Aorta (tissue), 5 donors: Measurements from ENCODE around the gene RELCH. TPM values are rescaled to one million over a fixed set of nuclear protein-coding genes. Genes with fewer than 3 reads are reported as not detected.

Experiments used
- ATAC-seq: fragments of 200-7000 bp; cut with Tn5 transposase; one replicate; pipeline ENCODE4 v1.9.1; 2022; ENCODE audit warnings: moderate library complexity; ENCODE audit not compliant: low FRiP score
- DNase-seq, 2 donors: peaks; one replicate each; pipeline ENCODE4 v3.0.0-alpha.2; 2020
- H3K27ac ChIP-seq, 2 donors: one replicate each; pipeline ENCODE4 v1.5.1; 2013; ENCODE audit warnings: low read length in 2 of 2, mild to moderate bottlenecking in 2 of 2, moderate library complexity in 2 of 2, control low read depth in 1 of 2, inconsistent platforms in 1 of 2, low read depth in 1 of 2
- H3K27me3 ChIP-seq, 2 donors: one replicate each; pipeline ENCODE4 v1.6.1; 2013; ENCODE audit warnings: control low read depth in 1 of 2, low read length in 1 of 2, mild to moderate bottlenecking in 1 of 2, moderate library complexity in 1 of 2; ENCODE audit not compliant: insufficient read depth in 2 of 2, control insufficient read depth in 1 of 2
- H3K36me3 ChIP-seq, 2 donors: one replicate each; pipeline ENCODE4 v1.6.1; 2013; ENCODE audit warnings: control low read depth in 1 of 2, low read length in 1 of 2, mild to moderate bottlenecking in 1 of 2; ENCODE audit not compliant: insufficient read depth in 2 of 2, control insufficient read depth in 1 of 2
- H3K4me1 ChIP-seq, 2 donors: one replicate each; pipeline ENCODE4 v1.6.1; 2013; ENCODE audit warnings: low read length in 2 of 2, control low read depth in 1 of 2, mild to moderate bottlenecking in 1 of 2, moderate library complexity in 1 of 2; ENCODE audit not compliant: insufficient read depth in 2 of 2, control insufficient read depth in 1 of 2
- H3K4me3 ChIP-seq, 2 donors: one replicate each; pipeline ENCODE4 v1.5.1; 2013; ENCODE audit warnings: low read length in 2 of 2, control low read depth in 1 of 2, mild to moderate bottlenecking in 1 of 2
- H3K9me3 ChIP-seq: one replicate; pipeline ENCODE4 v1.6.1; 2013; ENCODE audit warnings: mild to moderate bottlenecking, low read length; ENCODE audit not compliant: control insufficient read depth
- WGBS, 2 donors: extraction: QIAGEN DNeasy Blood & Tissue Kit; methylation state at CpG; one replicate each; pipeline ENCODE4 v1.1.7; 2013; 5-methylcytosine and 5-hydroxymethylcytosine counted together
- intact Hi-C, 2 donors: fragments of 100-400 bp; cut with DNase I; formaldehyde crosslinking; loops; one replicate each; pipeline versions ENCODE4 v1.14.2 to v1.15.0; 2022
- polyA plus RNA-seq, 2 donors: library from polyadenylated mRNA; stranded (reverse); fragments of 200-250 nt; gene quantifications; one replicate each; pipeline ENCODE4 v1.2.3, GENCODE V29; 2013
- total RNA-seq, 2 donors: library from RNA; stranded (reverse); fragmentation: NEBNext Ultra II Directional; extraction: Animal tissue kit (Norgen Biotek cat#: 25700); gene quantifications; one replicate each; pipeline ENCODE4 v1.2.1, GENCODE V29; 2021
- donor health status: healthy with polysubstance abuse.
- donor health status: Bipolar disorder and iron deficiency.
- donor health status: DM: no; HTN: no; CAD: no.
- donor health status: DM: no; HTN: no; CAD: no.
- donor health status: DM: yes; HTN: yes; CAD: no.

Gene RELCH
- total and polyA plus RNA-seq, 4 donors = 1.8 to 40.7 (median 21.9) TPM

DNA sequence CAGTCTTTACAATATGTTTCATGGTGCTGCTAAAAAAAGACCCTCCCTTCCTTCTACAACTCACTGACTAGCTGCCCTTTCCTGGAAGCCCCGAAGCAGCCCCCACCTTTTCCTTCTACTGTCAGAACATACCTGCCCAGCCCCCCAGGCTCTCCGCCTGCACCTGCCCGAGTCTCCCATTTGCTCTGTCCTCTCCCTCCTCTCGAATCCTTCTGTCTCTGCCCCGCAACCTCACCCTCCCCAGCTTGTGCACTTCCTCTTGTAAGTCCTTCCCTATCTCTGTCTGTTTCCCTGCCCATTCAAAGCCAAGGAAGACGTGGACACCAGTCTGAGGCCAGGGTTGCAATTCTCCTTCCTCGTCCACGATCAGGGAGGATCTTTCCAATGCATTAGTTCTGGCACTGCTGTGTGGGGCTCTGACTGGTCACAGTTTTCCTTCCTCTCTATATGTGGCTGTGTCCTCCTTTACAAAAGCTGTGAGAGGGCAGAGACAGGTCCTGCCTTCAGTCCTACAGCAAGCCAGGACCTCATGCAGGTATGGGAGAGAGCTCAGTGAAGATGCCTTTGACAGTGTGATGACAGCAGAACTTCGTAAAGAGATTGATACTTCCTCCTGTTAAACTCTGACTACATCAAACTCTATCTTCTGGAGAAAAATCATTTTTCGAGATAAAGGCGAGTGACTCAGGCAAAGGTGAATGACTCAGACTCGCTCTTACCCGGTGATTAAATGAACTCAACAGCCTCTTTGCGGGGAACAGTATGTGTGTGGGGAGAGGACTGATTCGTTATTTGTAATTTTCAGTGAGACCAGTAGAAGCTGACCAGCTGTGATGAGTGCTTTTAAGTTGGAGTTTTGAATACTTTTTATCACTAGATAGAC lies 152.3 kb downstream of the RELCH start:
- Histone ChIP-seq H3K36me3 (no peaks in the 10 kb centered on the region), H3K4me3 (no peak overlapping the region), H3K27ac (no peak overlapping the region), H3K4me1 (no peaks in the 10 kb centered on the region), H3K9me3 (no peaks in the 10 kb centered on the region), H3K27me3 (no peaks in the 10 kb centered on the region)
- 69 to 70% methylated on average over 15 of the region's 15 CpGs for WGBS, 2 donors
- intact Hi-C loops = no loop called here
- DNase-seq (peak in 1 of 2 donors; percentile 56), ATAC-seq (peak; percentile 11)

DNA sequence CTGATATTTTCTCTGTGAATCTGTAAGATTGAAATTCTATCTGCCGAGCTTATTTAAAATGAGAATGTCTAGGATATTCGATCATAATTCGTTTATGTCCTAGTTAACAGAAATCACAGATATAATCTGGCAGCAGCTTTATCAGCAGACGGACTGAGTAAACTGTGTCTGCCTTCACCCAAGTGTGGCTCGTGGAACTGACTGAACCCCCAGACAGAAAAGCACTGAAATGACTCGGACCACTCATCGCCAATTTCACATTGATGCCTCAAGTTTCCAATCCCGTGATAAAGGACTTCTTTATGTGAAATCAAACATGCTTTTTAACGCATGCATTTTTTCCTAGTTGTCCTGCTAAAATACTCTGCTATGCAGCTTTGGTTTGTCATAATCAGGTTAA lies 153.9 kb downstream of the RELCH start:
- H3K4me1 ChIP-seq = no peaks in the 10 kb centered on the region
- 71 to 74% methylated on average over 9 of the region's 9 CpGs for WGBS, 2 donors
- ATAC-seq = no peak

DNA sequence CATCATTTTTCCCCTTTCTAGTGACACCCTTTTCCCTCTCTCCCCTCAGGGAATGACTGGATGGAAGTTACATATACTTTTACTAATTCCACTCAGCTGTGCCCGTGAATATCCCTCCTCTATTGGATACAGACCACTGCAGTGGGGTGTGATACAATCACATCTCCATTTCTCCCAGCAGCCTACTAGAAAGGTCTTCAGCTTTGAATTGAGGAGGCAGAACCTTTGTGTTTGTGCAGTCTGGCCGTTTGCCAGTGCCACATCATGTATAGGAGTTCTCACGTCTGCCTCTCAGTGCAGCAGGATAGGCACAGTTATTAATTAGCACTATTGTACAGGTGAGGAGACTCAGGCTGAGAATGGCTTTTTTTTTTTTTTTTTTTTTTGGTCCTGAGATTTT lies 154.4 kb downstream of the RELCH start:
- no peak overlapping the region for H3K4me3 ChIP-seq
- H3K27ac ChIP-seq = no peak overlapping the region
- no peaks in the 10 kb centered on the region for H3K27me3 ChIP-seq
- no peaks in the 10 kb centered on the region for H3K9me3 ChIP-seq
- intact Hi-C loops = no loop called here
- ATAC-seq (no peak), DNase-seq (no peak)
- H3K36me3 ChIP-seq = no peaks in the 10 kb centered on the region
- WGBS, 2 donors = 54 to 59% methylated on average over 3 of the region's 3 CpGs
- H3K4me1 ChIP-seq = no peaks in the 10 kb centered on the region

More for the DNA sequence above, 153.9 kb downstream of the RELCH start:
- Histone ChIP-seq H3K9me3 (no peaks in the 10 kb centered on the region), H3K36me3 (no peaks in the 10 kb centered on the region), H3K27me3 (no peaks in the 10 kb centered on the region), H3K27ac (no peak overlapping the region), H3K4me3 (no peak overlapping the region)
- intact Hi-C loops = no loop called here
- DNase-seq = no peak

DNA sequence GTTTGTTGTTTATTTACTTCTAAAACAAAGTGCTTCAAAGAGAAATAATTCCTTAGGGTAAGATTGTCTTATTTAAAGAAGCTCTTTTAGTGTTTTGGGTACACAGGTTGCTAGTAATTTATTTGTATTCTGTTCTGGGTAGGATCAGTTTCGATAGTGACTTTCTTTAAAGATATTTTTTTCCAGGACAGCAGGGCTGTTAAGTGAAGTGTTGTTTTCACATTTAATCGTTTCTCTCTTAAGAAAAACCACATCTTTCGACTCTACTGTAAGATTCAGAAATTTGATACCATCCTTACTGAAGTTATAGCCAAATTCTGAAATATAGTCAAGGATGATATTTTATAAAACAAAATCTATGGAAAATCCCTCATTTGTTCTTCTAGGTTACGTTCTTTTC lies 155.8 kb downstream of the RELCH start:
- H3K27ac ChIP-seq = no peak overlapping the region
- ATAC-seq (no peak), DNase-seq (no peak)
- H3K27me3 ChIP-seq = no peaks in the 10 kb centered on the region
- H3K4me3 ChIP-seq = no peak overlapping the region
- intact Hi-C loops = no loop called here
- WGBS, 2 donors = 84 to 85% methylated on average over 4 of the region's 4 CpGs
- H3K4me1 ChIP-seq = no peaks in the 10 kb centered on the region
- no peaks in the 10 kb centered on the region for H3K9me3 ChIP-seq
- H3K36me3 ChIP-seq = no peaks in the 10 kb centered on the region

DNA sequence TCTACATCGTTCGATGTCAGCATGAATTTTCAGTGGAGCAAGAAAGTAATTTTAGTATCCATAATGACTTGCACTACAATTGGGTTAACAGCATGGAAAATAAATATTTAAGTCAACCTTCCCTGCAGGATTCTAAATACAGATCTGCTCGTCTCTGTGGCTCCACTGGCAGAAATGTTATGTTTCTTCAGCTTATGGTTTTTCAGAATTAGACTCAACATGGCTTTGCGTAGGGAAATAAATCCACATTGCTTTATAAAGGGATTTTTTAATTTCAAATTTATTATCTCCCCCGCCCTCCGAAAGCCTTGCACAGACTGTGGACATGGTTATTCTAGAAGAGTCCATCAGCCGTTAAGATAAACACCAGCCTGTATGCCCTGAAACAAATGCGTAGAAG lies 156.3 kb downstream of the RELCH start:
- 72 to 81% methylated on average over 8 of the region's 8 CpGs for WGBS, 2 donors
- Histone ChIP-seq H3K36me3 (no peaks in the 10 kb centered on the region), H3K4me3 (no peak overlapping the region), H3K4me1 (no peaks in the 10 kb centered on the region), H3K27me3 (no peaks in the 10 kb centered on the region), H3K9me3 (no peaks in the 10 kb centered on the region), H3K27ac (no peak overlapping the region)
- intact Hi-C loops = no loop called here
- ATAC-seq = no peak
- DNase-seq = no peak

DNA sequence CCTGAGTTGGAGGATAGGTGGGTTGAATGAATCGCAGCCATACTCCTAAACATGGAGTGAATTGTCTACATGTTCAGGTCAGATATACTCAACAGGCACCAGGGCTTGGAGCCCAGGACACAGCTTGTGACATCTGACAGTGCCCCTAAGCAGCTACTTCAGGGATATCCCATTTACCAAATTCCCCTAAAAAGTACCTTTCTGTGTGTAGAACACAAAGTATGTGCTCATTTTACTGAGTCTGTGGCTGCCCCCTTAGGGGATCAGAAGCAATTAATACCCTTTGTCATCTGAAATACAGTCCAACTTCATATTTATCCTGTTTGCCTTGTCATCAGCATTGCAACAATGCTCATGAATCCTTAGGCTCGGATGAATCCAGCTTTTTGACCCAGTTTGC lies 158.9 kb downstream of the RELCH start:
- no peak overlapping the region for H3K27ac ChIP-seq
- WGBS, 2 donors = 91 to 92% methylated on average over 2 of the region's 2 CpGs
- ATAC-seq (no peak), DNase-seq (no peak)
- intact Hi-C loops = no loop called here
- no peaks in the 10 kb centered on the region for H3K27me3 ChIP-seq
- H3K4me1 ChIP-seq = no peaks in the 10 kb centered on the region
- no peaks in the 10 kb centered on the region for H3K36me3 ChIP-seq
- no peaks in the 10 kb centered on the region for H3K9me3 ChIP-seq
- no peak overlapping the region for H3K4me3 ChIP-seq

DNA sequence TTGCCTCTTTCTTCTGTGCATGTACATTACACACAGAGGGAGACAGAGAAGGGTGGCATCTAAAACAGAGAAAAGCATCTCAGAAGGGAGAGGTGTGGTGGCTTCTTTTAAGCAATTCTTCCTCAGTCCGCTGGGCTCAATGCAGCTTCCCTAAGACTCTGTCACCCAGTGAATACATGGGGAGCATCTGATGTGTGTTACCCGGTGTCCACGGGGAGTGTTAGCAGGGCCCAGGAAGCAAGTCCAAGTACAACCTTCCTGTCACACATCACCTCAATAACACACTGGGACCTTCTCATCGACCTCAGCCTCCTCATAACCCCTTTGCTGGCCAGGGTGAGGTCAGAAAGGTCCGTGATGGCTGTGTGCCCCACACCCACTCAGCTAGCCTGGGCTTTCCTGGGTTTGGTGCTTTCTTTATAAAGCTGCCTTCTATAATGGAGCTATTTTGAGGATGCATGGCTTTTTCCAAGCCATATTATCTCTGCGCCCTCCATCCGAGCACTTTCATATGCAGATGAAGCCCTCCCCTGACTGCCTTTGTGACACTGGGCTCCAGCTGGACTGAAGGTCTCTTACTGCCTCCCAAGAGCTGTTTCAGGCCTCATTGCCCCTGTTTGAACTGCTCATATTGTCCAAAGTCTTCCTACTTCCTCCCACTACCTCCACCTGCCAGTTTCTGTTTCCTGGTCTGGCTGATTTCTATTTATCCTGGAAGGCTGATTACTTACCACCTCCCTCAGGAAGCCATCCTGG lies 159.5 kb downstream of the RELCH start:
- H3K27me3 ChIP-seq = no peaks in the 10 kb centered on the region
- DNase-seq = no peak
- 78 to 81% methylated on average over 7 of the region's 7 CpGs for WGBS, 2 donors
- ATAC-seq = no peak
- no peak overlapping the region for H3K4me3 ChIP-seq
- H3K9me3 ChIP-seq = no peaks in the 10 kb centered on the region
- no peak overlapping the region for H3K27ac ChIP-seq
- no peaks in the 10 kb centered on the region for H3K36me3 ChIP-seq
- H3K4me1 ChIP-seq = no peaks in the 10 kb centered on the region
- intact Hi-C loops = no loop called here

DNA sequence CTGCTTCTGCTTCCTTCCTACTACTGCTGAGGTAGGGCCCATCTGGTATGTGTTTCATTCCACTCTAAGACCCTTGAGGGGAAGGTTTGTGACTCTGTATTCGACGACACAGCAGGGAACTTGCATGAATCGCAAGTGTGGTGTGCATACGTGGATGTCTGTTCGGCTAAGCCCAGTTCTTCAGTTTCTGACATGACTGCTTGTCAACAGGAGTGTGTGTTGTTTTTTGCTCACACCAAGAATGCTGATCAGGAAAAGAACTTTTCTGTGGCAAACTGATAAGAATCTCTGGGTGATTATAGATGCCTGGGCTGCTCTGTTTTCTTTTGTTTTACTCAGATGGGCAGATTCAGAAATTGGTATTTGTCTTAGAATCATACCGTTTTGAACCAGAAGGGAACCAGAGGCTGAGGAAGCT lies 160.0 kb downstream of the RELCH start:
- H3K9me3 ChIP-seq = no peaks in the 10 kb centered on the region
- ATAC-seq (no peak), DNase-seq (no peak)
- WGBS, 2 donors = 66 to 68% methylated on average over 6 of the region's 6 CpGs
- H3K27ac ChIP-seq = no peak overlapping the region
- no peaks in the 10 kb centered on the region for H3K27me3 ChIP-seq
- no peak overlapping the region for H3K4me3 ChIP-seq
- H3K4me1 ChIP-seq = no peaks in the 10 kb centered on the region
- intact Hi-C loops = no loop called here
- no peaks in the 10 kb centered on the region for H3K36me3 ChIP-seq

DNA sequence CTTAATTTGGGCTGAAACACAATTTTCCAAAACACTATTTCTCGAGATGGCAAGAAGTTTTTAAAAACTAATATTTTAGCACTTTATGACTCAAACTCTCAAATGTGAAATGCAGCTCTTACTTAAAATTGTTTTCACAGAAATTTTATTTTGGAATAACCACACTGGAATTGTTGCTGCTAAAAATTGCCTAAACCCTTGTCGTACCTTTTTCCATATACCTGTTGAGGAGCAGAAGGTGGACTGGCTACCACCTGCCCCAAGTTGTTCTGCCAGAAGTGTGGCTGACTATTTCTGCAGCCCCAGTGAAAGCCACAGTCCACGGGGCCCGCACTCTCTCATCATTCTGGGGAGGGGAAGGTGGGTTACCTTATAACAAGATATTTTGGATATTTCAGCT lies 161.4 kb downstream of the RELCH start:
- Histone ChIP-seq H3K4me1 (peaks cover 0 to 2% of the 10 kb centered on the region in 2 donors), H3K27ac (no peak overlapping the region), H3K9me3 (no peaks in the 10 kb centered on the region), H3K27me3 (no peaks in the 10 kb centered on the region), H3K36me3 (no peaks in the 10 kb centered on the region), H3K4me3 (no peak overlapping the region)
- WGBS, 2 donors = 71 to 79% methylated on average over 4 of the region's 4 CpGs
- DNase-seq (no peak), ATAC-seq (no peak)
- intact Hi-C loops = no loop called here
